HUES6 (cell line): ENCODE measurements around the gene TACC2.

Experiments used
- H3K27ac ChIP-seq: 2 replicates; pipeline ENCODE4 v1.7.0; 2013; ENCODE audit warnings: low read depth, mild to moderate bottlenecking, low read length, inconsistent platforms
- H3K27me3 ChIP-seq: 2 replicates; pipeline ENCODE4 v1.6.1; 2013; ENCODE audit warnings: low read length; ENCODE audit not compliant: control insufficient read depth, insufficient read depth
- H3K36me3 ChIP-seq: 2 replicates; pipeline ENCODE4 v1.6.1; 2013; ENCODE audit warnings: low read length; ENCODE audit not compliant: control insufficient read depth, insufficient read depth
- H3K4me1 ChIP-seq: 2 replicates; pipeline ENCODE4 v1.6.1; 2013; ENCODE audit warnings: low read length; ENCODE audit not compliant: control insufficient read depth, insufficient read depth
- H3K4me3 ChIP-seq: 2 replicates; pipeline ENCODE4 v1.5.1; 2013; ENCODE audit warnings: low read depth, low read length
- H3K9ac ChIP-seq: one replicate; pipeline ENCODE4 v1.6.1; 2013; ENCODE audit warnings: mild to moderate bottlenecking, low read length
- H3K9me3 ChIP-seq: 2 replicates; pipeline ENCODE4 v1.6.1; 2013; ENCODE audit warnings: low read depth, low read length; ENCODE audit not compliant: control insufficient read depth, insufficient read depth

Gene TACC2

GRCh38 chr10:122220736-122221135 lies 231.8 kb downstream of the TACC2 start:
- Histone ChIP-seq H3K36me3 (peaks cover 79% of the 10 kb centered on the region), H3K9me3 (no peaks in the 10 kb centered on the region), H3K27me3 (no peaks in the 10 kb centered on the region), H3K4me1 (no peaks in the 10 kb centered on the region; the same call in 1 of the 2 replicates), H3K9ac (no peak overlapping the region), H3K4me3 (no peak overlapping the region), H3K27ac (no peak overlapping the region)

GRCh38 chr10:122221958-122222357 lies 233.0 kb downstream of the TACC2 start:
- no peak overlapping the region for H3K27ac ChIP-seq
- H3K4me3 ChIP-seq, result no peak overlapping the region
- H3K27me3 ChIP-seq, result no peaks in the 10 kb centered on the region
- H3K9ac ChIP-seq, result no peak overlapping the region
- H3K4me1 ChIP-seq, result no peaks in the 10 kb centered on the region; the same call in 1 of the 2 replicates
- H3K36me3 ChIP-seq, result peaks cover 84% of the 10 kb centered on the region
- H3K9me3 ChIP-seq, result no peaks in the 10 kb centered on the region

DNA sequence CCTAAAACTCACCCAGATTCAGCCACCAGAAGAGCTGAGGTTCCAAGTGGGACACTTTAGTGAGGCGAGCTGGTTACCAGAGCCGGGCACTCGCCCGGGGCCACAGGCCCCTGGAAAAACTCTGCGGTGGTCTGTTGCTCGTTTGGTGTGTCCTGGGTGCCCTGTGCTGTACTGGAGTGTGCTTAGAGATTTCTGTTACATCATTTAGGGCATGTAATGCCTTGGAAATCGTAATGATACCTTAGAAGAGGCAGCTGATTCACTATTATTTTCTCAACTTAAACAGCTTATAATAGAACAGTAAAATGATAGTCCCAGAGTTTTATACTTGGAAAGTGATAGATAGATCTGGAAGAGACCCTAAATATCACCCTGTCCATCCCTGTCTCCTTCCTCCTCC lies 233.7 kb downstream of the TACC2 start:
- no peaks in the 10 kb centered on the region; the same call in 1 of the 2 replicates for H3K4me1 ChIP-seq
- H3K36me3 ChIP-seq, result peaks cover 86% of the 10 kb centered on the region
- no peaks in the 10 kb centered on the region for H3K9me3 ChIP-seq

DNA sequence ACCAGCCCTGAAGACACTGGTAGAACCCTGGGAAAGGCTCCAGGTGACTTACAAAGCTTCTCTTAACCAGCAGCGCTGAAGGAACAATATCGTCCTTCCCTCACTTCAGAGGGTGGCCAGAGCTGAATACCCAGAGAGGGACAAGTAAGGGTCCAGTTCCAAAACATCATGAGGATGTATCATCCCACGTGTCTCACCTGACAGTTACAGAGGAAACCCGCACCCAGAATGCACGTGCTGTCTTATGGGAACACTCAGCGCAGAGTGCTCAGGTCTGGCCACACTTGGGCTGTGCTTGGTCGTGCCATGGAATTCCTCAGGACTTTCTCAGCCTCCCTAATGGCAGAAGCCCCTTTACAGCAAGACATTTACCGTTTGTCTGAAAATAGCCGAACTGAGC lies 235.2 kb downstream of the TACC2 start:
- no peaks in the 10 kb centered on the region; the same call in 1 of the 2 replicates for H3K4me1 ChIP-seq
- H3K9me3 ChIP-seq, result no peaks in the 10 kb centered on the region
- H3K27ac ChIP-seq, result no peak overlapping the region
- H3K4me3 ChIP-seq, result no peak overlapping the region
- H3K27me3 ChIP-seq, result no peaks in the 10 kb centered on the region
- H3K9ac ChIP-seq, result no peak overlapping the region
- peaks cover 89% of the 10 kb centered on the region for H3K36me3 ChIP-seq

More for the DNA sequence above, 233.7 kb downstream of the TACC2 start:
- Histone ChIP-seq H3K27ac (no peak overlapping the region), H3K9ac (no peak overlapping the region), H3K27me3 (no peaks in the 10 kb centered on the region), H3K4me3 (no peak overlapping the region)

DNA sequence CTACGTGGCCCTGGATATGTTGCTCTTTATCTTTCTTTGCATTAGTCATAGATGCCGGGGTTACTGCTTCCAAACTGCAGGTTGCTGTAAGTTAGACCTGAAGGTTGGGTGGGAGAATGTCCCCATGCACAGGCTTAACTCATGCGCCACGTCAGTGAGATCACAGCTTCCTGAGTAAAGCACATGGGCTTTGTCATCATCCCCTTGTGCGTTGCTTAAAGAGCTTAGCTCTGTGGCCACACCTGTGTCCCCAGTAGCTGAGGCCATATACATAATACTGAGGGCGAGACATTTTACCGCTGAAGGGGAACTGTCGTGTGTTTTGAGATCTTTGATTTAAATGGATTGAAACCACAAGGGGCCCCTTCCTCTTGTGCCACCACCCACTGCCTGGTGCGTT lies 236.4 kb downstream of the TACC2 start:
- H3K9me3 ChIP-seq, result no peaks in the 10 kb centered on the region
- H3K27me3 ChIP-seq, result no peaks in the 10 kb centered on the region
- no peak overlapping the region for H3K4me3 ChIP-seq
- no peak overlapping the region for H3K27ac ChIP-seq
- H3K9ac ChIP-seq, result no peak overlapping the region
- H3K36me3 ChIP-seq, result peaks cover 94% of the 10 kb centered on the region
- no peaks in the 10 kb centered on the region for H3K4me1 ChIP-seq

GRCh38 chr10:122227754-122228153 lies 238.8 kb downstream of the TACC2 start:
- Histone ChIP-seq H3K4me3 (no peak overlapping the region), H3K9ac (no peak overlapping the region), H3K36me3 (peaks cover 93% of the 10 kb centered on the region), H3K4me1 (no peaks in the 10 kb centered on the region), H3K27me3 (no peaks in the 10 kb centered on the region), H3K27ac (no peak overlapping the region), H3K9me3 (no peaks in the 10 kb centered on the region)

DNA sequence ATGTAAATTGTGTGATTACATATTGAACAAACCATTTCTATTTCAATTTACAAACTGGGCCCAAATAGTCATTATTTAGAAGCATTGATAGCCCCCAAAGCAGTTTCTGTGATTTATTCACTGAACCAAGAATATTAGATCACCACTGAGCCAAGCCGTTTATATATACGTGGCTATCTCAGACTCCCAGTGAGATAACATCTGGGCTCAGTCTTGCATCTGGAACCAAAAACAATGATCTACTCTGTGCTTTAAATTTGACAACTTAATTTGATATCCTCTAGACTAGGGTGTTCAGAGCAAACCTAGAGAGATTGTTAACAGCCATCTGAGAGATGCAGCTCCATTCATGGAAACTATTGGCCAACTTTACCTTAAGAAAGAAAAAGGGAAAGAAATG lies 240.7 kb downstream of the TACC2 start:
- Histone ChIP-seq H3K36me3 (peaks cover 90% of the 10 kb centered on the region), H3K27me3 (no peaks in the 10 kb centered on the region), H3K9ac (no peak overlapping the region), H3K4me1 (no peaks in the 10 kb centered on the region), H3K27ac (no peak overlapping the region), H3K4me3 (no peak overlapping the region), H3K9me3 (no peaks in the 10 kb centered on the region)

DNA sequence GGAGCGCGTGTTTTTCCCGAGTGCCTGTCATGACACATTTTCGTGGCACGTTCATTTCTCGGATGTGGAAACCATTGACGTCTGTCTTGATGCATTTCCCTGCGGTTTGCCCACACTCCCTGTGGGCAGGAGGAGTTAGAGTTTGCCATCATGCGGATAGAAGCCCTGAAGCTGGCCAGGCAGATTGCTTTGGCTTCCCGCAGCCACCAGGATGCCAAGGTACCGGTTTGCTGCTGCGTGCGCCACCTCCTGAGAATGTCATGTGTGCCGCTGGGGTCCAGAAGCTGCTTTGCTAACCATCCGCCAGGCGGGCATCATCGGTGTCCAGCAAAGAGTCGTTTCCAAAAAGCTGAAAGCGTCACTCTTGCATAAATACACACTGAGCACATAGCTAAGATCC lies 241.3 kb downstream of the TACC2 start:
- Histone ChIP-seq H3K9ac (no peak overlapping the region), H3K4me3 (no peak overlapping the region), H3K4me1 (no peaks in the 10 kb centered on the region), H3K27ac (no peak overlapping the region), H3K27me3 (no peaks in the 10 kb centered on the region), H3K36me3 (peaks cover 84% of the 10 kb centered on the region), H3K9me3 (no peaks in the 10 kb centered on the region)

DNA sequence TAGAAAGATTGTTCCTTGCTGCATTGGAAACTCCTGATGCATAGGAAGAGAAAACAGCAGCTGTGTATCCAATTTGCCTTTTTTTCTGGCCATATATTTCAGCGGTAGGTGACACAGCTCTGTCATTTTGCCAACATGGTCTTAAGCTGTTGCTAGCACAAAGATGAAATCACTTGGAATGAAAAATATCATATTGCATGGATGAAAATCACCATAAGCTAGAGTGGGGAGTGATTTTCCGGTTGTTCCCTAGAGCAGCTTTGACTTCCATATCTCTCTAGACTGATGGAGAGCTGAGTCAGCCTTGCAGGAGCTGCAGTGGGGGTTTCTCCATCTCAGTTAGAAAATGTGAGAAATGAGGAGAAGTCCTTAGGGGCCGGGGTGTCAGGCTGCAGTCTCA lies 243.8 kb downstream of the TACC2 start:
- Histone ChIP-seq H3K9ac (no peak overlapping the region), H3K27me3 (no peaks in the 10 kb centered on the region), H3K4me1 (no peaks in the 10 kb centered on the region), H3K9me3 (no peaks in the 10 kb centered on the region), H3K4me3 (no peak overlapping the region), H3K27ac (no peak overlapping the region), H3K36me3 (peaks cover 83% of the 10 kb centered on the region)

DNA sequence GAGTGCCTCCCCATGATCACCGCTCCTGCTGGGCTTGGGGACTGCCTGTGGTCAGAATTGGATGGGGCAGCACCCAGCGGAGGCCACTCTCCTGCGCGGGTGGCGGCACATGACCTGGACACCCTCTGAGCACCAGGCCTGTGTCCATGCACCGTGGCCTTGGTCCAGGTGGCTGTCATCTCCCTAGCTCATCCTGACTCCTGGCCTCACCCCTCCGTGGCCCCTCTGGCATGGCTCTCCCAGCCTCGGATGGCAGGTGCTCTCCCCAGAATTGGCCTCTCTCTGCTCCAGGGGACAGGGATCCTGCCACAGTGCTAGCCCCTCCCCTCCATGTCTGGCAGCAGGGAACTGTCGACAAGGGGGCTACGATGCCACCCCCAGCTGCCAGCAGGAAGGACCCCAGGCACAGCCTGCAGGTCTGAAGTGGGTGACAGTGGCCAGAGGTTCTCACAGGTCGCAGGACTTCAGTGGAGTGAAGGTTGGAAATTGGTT lies 244.9 kb downstream of the TACC2 start:
- Histone ChIP-seq H3K4me1 (no peaks in the 10 kb centered on the region), H3K9ac (no peak overlapping the region), H3K27ac (no peak overlapping the region), H3K9me3 (no peaks in the 10 kb centered on the region), H3K4me3 (no peak overlapping the region), H3K27me3 (no peaks in the 10 kb centered on the region), H3K36me3 (peaks cover 80% of the 10 kb centered on the region)

- H3K4me1 ChIP-seq, result no peaks in the 10 kb centered on the region
- no peak overlapping the region for H3K27ac ChIP-seq
- H3K36me3 ChIP-seq, result peaks cover 78% of the 10 kb centered on the region
Observed at GRCh38 chr10:122234416-122234815, 245.5 kb downstream of the TACC2 start.

More at GRCh38 chr10:122234416-122234815, 245.5 kb downstream of the TACC2 start:
- no peaks in the 10 kb centered on the region for H3K9me3 ChIP-seq
- H3K9ac ChIP-seq, result no peak overlapping the region
- no peaks in the 10 kb centered on the region for H3K27me3 ChIP-seq
- no peak overlapping the region for H3K4me3 ChIP-seq
